ENCODE results near the gene NRCAM. TPM values are rescaled to one million over a fixed set of nuclear protein-coding genes. Genes with fewer than 3 reads are reported as not detected.

NRCAM gene
- total RNA-seq, 1 experiment from 2014 or later, result not detected

GRCh38 chr7:108322925-108323832, 133.1 kb downstream of the NRCAM start:
- Histone ChIP-seq H3K36me3 (ENCODE audit: insufficient read depth, low read length) (no peaks in the 10 kb centered on the region), H3K27me3 (ENCODE audit: low read length) (no peaks in the 10 kb centered on the region), H3K79me2 (ENCODE audit: low read length) (no peaks in the 10 kb centered on the region), H3K4me3 (ENCODE audit: low read length) (no peak overlapping the region), H3K27ac (ENCODE audit: low read length) (no peak overlapping the region), H3K4me1 (ENCODE audit: low read length) (no peaks in the 10 kb centered on the region), H3K4me2 (ENCODE audit: low read depth, low read length, poor library complexity, severe bottlenecking) (no peak overlapping the region), H4K20me1 (ENCODE audit: insufficient read depth, low read depth, low read length) (no peaks in the 10 kb centered on the region), H3K9me3 (ENCODE audit: low read length) (no peaks in the 10 kb centered on the region), H3K9me2 (replicated peaks; ENCODE audit: insufficient read depth, low read length) (no peaks in the 10 kb centered on the region), H3K9ac (ENCODE audit: low read length) (no peak overlapping the region), H2AFZ (ENCODE audit: low read length) (no peak overlapping the region)
- no peak for DNase-seq

DNA sequence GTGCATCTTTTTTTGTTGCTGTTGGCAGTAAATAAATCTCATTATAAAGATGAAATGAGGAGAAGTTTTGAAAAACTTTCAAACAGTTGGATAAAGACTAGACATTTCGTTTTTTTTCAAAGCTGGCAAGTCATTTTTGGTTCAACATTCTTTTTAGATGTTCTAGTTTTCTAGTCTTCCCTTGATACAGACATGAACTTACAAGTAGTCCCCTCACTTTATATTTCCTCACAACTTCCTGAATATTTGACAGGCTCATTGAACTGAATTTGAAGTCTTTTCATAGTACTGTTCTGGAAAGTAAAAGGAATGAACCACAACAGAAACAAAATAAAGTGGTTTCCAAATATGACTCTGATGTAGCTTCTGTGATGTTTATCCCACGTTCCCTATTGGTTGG, 134.2 kb downstream of the NRCAM start:
- H3K36me3 ChIP-seq (ENCODE audit: insufficient read depth, low read length), result no peaks in the 10 kb centered on the region
- no peaks in the 10 kb centered on the region for H3K9me2 ChIP-seq (replicated peaks; ENCODE audit: insufficient read depth, low read length)
- no peak overlapping the region for H3K4me2 ChIP-seq (ENCODE audit: low read depth, low read length, poor library complexity, severe bottlenecking)
- no peak overlapping the region for H3K4me3 ChIP-seq (ENCODE audit: low read length)
- no peaks in the 10 kb centered on the region for H3K79me2 ChIP-seq (ENCODE audit: low read length)
- DNase-seq, result no peak
- H3K27ac ChIP-seq (ENCODE audit: low read length), result no peak overlapping the region
- no peaks in the 10 kb centered on the region for H3K9me3 ChIP-seq (ENCODE audit: low read length)
- H2AFZ ChIP-seq (ENCODE audit: low read length), result no peak overlapping the region
- no peaks in the 10 kb centered on the region for H3K4me1 ChIP-seq (ENCODE audit: low read length)
- H3K9ac ChIP-seq (ENCODE audit: low read length), result no peak overlapping the region
- no peaks in the 10 kb centered on the region for H4K20me1 ChIP-seq (ENCODE audit: insufficient read depth, low read depth, low read length)
- no peaks in the 10 kb centered on the region for H3K27me3 ChIP-seq (ENCODE audit: low read length)

DNA sequence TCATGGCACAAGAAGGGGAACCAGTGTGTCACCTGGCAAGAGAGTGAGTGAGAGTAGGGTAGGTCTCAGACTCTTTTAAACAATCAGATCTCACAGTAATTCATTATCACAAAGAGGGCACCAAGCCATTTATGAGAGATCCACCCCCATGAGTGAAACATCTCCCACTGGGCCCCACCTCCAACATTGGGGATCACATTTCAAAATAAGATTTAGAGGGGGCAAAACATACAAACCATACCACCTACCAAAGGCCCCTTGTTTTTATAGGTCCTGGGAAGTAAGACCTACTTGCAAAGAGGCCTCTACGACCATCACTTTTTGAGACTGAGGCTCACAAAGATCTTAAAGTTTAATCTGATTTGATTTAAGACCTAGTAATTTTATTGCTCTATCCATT, 134.9 kb downstream of the NRCAM start:
- H3K9ac ChIP-seq (ENCODE audit: low read length), result no peak overlapping the region
- no peak overlapping the region for H2AFZ ChIP-seq (ENCODE audit: low read length)
- H3K9me2 ChIP-seq (replicated peaks; ENCODE audit: insufficient read depth, low read length), result no peaks in the 10 kb centered on the region
- H3K79me2 ChIP-seq (ENCODE audit: low read length), result no peaks in the 10 kb centered on the region
- no peaks in the 10 kb centered on the region for H3K27me3 ChIP-seq (ENCODE audit: low read length)
- H3K4me2 ChIP-seq (ENCODE audit: low read depth, low read length, poor library complexity, severe bottlenecking), result no peak overlapping the region
- H3K4me1 ChIP-seq (ENCODE audit: low read length), result no peaks in the 10 kb centered on the region
- H3K9me3 ChIP-seq (ENCODE audit: low read length), result no peaks in the 10 kb centered on the region
- DNase-seq, result no peak
- no peaks in the 10 kb centered on the region for H3K36me3 ChIP-seq (ENCODE audit: insufficient read depth, low read length)
- no peak overlapping the region for H3K27ac ChIP-seq (ENCODE audit: low read length)
- no peaks in the 10 kb centered on the region for H4K20me1 ChIP-seq (ENCODE audit: insufficient read depth, low read depth, low read length)
- H3K4me3 ChIP-seq (ENCODE audit: low read length), result no peak overlapping the region

- Histone ChIP-seq H3K9me3 (ENCODE audit: low read length) (no peaks in the 10 kb centered on the region), H3K4me3 (ENCODE audit: low read length) (no peak overlapping the region), H3K4me2 (ENCODE audit: low read depth, low read length, poor library complexity, severe bottlenecking) (no peak overlapping the region), H3K4me1 (ENCODE audit: low read length) (no peaks in the 10 kb centered on the region), H3K27me3 (ENCODE audit: low read length) (no peaks in the 10 kb centered on the region), H2AFZ (ENCODE audit: low read length) (no peak overlapping the region), H3K36me3 (ENCODE audit: insufficient read depth, low read length) (no peaks in the 10 kb centered on the region), H4K20me1 (ENCODE audit: insufficient read depth, low read depth, low read length) (0 out of 2 replicates have a peak, but pooled peaks cover 3% of the 10 kb centered on the region), H3K27ac (ENCODE audit: low read length) (no peak overlapping the region), H3K9me2 (replicated peaks; ENCODE audit: insufficient read depth, low read length) (no peaks in the 10 kb centered on the region), H3K79me2 (ENCODE audit: low read length) (no peaks in the 10 kb centered on the region), H3K9ac (ENCODE audit: low read length) (no peak overlapping the region)
- no peak for DNase-seq
Measured at GRCh38 chr7:108316708-108317107, 139.5 kb downstream of the NRCAM start.

GRCh38 chr7:108314551-108314950, 141.7 kb downstream of the NRCAM start:
- H3K9me3 ChIP-seq (ENCODE audit: low read length), result no peaks in the 10 kb centered on the region
- 0 out of 2 replicates have a peak, but pooled peaks cover 3% of the 10 kb centered on the region for H4K20me1 ChIP-seq (ENCODE audit: insufficient read depth, low read depth, low read length)
- H3K79me2 ChIP-seq (ENCODE audit: low read length), result no peaks in the 10 kb centered on the region
- no peak overlapping the region for H3K4me2 ChIP-seq (ENCODE audit: low read depth, low read length, poor library complexity, severe bottlenecking)
- H3K4me3 ChIP-seq (ENCODE audit: low read length), result no peak overlapping the region
- H3K27me3 ChIP-seq (ENCODE audit: low read length), result no peaks in the 10 kb centered on the region
- no peaks in the 10 kb centered on the region for H3K4me1 ChIP-seq (ENCODE audit: low read length)
- no peaks in the 10 kb centered on the region for H3K36me3 ChIP-seq (ENCODE audit: insufficient read depth, low read length)
- H3K9me2 ChIP-seq (replicated peaks; ENCODE audit: insufficient read depth, low read length), result no peaks in the 10 kb centered on the region
- H3K27ac ChIP-seq (ENCODE audit: low read length), result no peak overlapping the region
- DNase-seq, result no peak
- no peak overlapping the region for H3K9ac ChIP-seq (ENCODE audit: low read length)
- H2AFZ ChIP-seq (ENCODE audit: low read length), result no peak overlapping the region

DNA sequence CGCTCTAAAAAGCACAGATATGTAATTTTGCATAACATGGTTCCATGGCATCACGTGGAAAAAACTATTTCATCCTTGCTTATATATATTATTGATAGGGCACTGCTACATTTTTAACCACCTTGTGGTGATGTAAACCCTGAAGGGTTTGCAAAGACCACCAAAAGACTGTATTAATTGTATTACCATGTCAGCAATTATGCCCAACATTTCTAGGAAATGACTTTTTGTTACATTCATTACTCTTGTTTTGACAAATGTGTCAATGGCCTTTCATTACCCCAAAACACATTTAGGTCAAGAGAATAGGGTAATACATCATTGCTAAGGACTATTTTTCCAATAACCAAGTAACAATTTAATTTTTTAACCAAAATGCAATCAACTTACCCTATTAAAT, 142.2 kb downstream of the NRCAM start:
- no peak overlapping the region for H3K27ac ChIP-seq (ENCODE audit: low read length)
- H3K27me3 ChIP-seq (ENCODE audit: low read length), result no peaks in the 10 kb centered on the region
- H3K4me3 ChIP-seq (ENCODE audit: low read length), result no peak overlapping the region
- no peaks in the 10 kb centered on the region for H3K9me2 ChIP-seq (replicated peaks; ENCODE audit: insufficient read depth, low read length)
- no peaks in the 10 kb centered on the region for H3K36me3 ChIP-seq (ENCODE audit: insufficient read depth, low read length)
- no peak overlapping the region for H2AFZ ChIP-seq (ENCODE audit: low read length)
- no peak for DNase-seq
- H3K9me3 ChIP-seq (ENCODE audit: low read length), result no peaks in the 10 kb centered on the region
- H3K4me2 ChIP-seq (ENCODE audit: low read depth, low read length, poor library complexity, severe bottlenecking), result no peak overlapping the region
- no peaks in the 10 kb centered on the region for H3K4me1 ChIP-seq (ENCODE audit: low read length)
- no peak overlapping the region for H3K9ac ChIP-seq (ENCODE audit: low read length)
- H3K79me2 ChIP-seq (ENCODE audit: low read length), result no peaks in the 10 kb centered on the region
- H4K20me1 ChIP-seq (ENCODE audit: insufficient read depth, low read depth, low read length), result 0 out of 2 replicates have a peak, but pooled peaks cover 3% of the 10 kb centered on the region

- Histone ChIP-seq H3K9ac (ENCODE audit: low read length) (no peak overlapping the region), H3K4me1 (ENCODE audit: low read length) (no peaks in the 10 kb centered on the region), H3K79me2 (ENCODE audit: low read length) (no peaks in the 10 kb centered on the region), H3K27me3 (ENCODE audit: low read length) (no peaks in the 10 kb centered on the region), H2AFZ (ENCODE audit: low read length) (no peak overlapping the region), H4K20me1 (ENCODE audit: insufficient read depth, low read depth, low read length) (0 out of 2 replicates have a peak, but pooled peaks cover 3% of the 10 kb centered on the region), H3K9me2 (replicated peaks; ENCODE audit: insufficient read depth, low read length) (no peaks in the 10 kb centered on the region), H3K4me2 (ENCODE audit: low read depth, low read length, poor library complexity, severe bottlenecking) (no peak overlapping the region), H3K9me3 (ENCODE audit: low read length) (no peaks in the 10 kb centered on the region), H3K27ac (ENCODE audit: low read length) (no peak overlapping the region), H3K4me3 (ENCODE audit: low read length) (no peak overlapping the region), H3K36me3 (ENCODE audit: insufficient read depth, low read length) (no peaks in the 10 kb centered on the region)
- DNase-seq, result no peak
Measured at GRCh38 chr7:108313086-108313485, 143.2 kb downstream of the NRCAM start.

DNA sequence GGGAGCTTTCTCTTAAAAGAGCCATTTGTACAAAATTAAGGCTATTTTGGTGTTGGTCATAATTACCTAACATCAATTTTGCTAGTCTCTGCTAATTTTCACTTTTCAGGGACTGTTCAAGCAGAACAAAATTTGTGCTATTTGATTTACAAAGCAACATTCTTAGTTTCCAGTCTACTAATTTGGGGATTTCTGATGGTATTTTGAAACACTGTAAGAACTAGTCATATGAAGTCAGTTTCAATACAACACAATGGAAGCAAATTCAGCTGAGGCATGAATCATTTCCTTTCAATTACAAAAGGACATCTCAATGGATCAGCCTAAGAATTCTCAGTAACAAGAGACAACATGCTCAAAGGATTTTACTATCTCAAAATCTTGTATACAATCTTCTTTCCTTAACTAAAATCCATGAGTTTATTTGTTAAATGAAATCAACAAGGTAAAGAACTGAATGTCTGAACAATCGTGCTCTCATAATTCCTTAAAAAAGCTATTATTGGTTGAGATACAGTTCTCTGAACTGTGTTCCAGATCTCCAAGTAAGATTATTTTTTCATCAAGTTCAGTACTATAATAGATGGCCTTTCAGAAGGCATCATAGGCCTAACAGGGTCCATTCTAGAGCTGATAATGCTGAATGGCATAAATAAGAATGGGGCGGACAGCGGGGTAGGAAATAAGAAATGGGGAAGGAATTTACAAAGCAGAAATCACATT, 144.6 kb downstream of the NRCAM start:
- DNase-seq, result no peak
- no peaks in the 10 kb centered on the region for H3K36me3 ChIP-seq (ENCODE audit: insufficient read depth, low read length)
- no peak overlapping the region for H3K9ac ChIP-seq (ENCODE audit: low read length)
- H3K9me2 ChIP-seq (replicated peaks; ENCODE audit: insufficient read depth, low read length), result no peaks in the 10 kb centered on the region
- H3K27me3 ChIP-seq (ENCODE audit: low read length), result no peaks in the 10 kb centered on the region
- H3K27ac ChIP-seq (ENCODE audit: low read length), result no peak overlapping the region
- H3K79me2 ChIP-seq (ENCODE audit: low read length), result no peaks in the 10 kb centered on the region
- no peak overlapping the region for H3K4me2 ChIP-seq (ENCODE audit: low read depth, low read length, poor library complexity, severe bottlenecking)
- no peaks in the 10 kb centered on the region for H3K4me1 ChIP-seq (ENCODE audit: low read length)
- no peak overlapping the region for H2AFZ ChIP-seq (ENCODE audit: low read length)
- no peak overlapping the region for H3K4me3 ChIP-seq (ENCODE audit: low read length)
- H3K9me3 ChIP-seq (ENCODE audit: low read length), result no peaks in the 10 kb centered on the region
- H4K20me1 ChIP-seq (ENCODE audit: insufficient read depth, low read depth, low read length), result 0 out of 2 replicates have a peak, but pooled peaks cover 3% of the 10 kb centered on the region
